ENCODE results near the gene CEMIP. TPM values are rescaled to one million over a fixed set of nuclear protein-coding genes. Genes with fewer than 3 reads are reported as not detected.

The CEMIP gene
- total and polyA plus RNA-seq, 2 of the 13 experiments (the other 11 are each of a cell fraction or from before 2014, with no cell fraction given): 4.3 to 28.5 TPM

DNA sequence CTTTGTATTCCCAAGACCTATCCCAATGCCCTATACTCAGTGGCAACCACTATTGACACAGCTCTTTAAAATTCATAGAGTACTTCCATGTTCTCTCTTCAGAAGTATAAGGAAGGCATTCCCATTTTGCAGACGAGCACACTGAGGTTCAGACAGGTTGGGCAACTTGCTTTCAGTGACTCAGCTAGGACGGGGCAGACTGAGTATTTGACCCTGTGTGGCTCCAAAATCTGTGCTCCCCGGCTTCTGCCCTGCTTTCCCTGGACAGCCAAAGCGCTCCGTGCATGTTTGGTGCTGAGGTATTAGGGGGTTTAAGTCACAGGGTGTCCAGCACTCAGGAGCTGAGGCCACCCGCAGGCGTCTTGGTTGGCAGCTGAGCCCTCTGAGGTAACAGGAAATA, 59.5 kb downstream of the CEMIP start (continued):
- TF ChIP-seq SRSF9 (IDR thresholded peaks at IDR 0.05; ENCODE audit: borderline replicate concordance, insufficient read depth, low read depth, low read length, poor library complexity, severe bottlenecking) (no peak), HIVEP1 (CRISPR knock-in tag; IDR thresholded peaks at IDR 0.05) (0 out of 2 replicates have a peak, but pooled peaks have one; percentile 2), CHD4 (IDR thresholded peaks at IDR 0.05; ENCODE audit: borderline replicate concordance, low read length) (peak; percentile 99), ZNF768 (CRISPR knock-in tag; IDR thresholded peaks at IDR 0.05) (no peak), ADNP (CRISPR knock-in tag; IDR thresholded peaks at IDR 0.05) (peak; percentile 84), ZNF598 (CRISPR knock-in tag; IDR thresholded peaks at IDR 0.05; ENCODE audit: borderline replicate concordance) (0 out of 2 replicates have a peak, but pooled peaks have one; percentile 12), EHMT2 (IDR thresholded peaks at IDR 0.05; ENCODE audit: borderline replicate concordance, low read depth, low read length) (0 out of 2 replicates have a peak, but pooled peaks have one; percentile 11), NRL (CRISPR knock-in tag; IDR thresholded peaks at IDR 0.05; ENCODE audit: borderline replicate concordance) (no peak), ZNF33B (CRISPR knock-in tag; IDR thresholded peaks at IDR 0.05) (no peak), SP140L (CRISPR knock-in tag; IDR thresholded peaks at IDR 0.05; ENCODE audit: borderline replicate concordance) (no peak), ZNF333 (CRISPR knock-in tag; IDR thresholded peaks at IDR 0.05; ENCODE audit: borderline replicate concordance) (0 out of 2 replicates have a peak, but pooled peaks have one; percentile 6), RCOR2 (CRISPR knock-in tag; IDR thresholded peaks at IDR 0.05) (peak; percentile 80; the same call in 1 of the 2 replicates), ZNF839 (CRISPR knock-in tag; IDR thresholded peaks at IDR 0.05; ENCODE audit: borderline replicate concordance) (no peak), HDAC6 (IDR thresholded peaks at IDR 0.05; ENCODE audit: low read depth, low read length) (0 out of 2 replicates have a peak, but pooled peaks have one; percentile 77), ZNF629 (CRISPR knock-in tag; conservative IDR thresholded peaks at IDR 0.05) (peak; percentile 99)
- TF ChIP-seq, protein P1, sequence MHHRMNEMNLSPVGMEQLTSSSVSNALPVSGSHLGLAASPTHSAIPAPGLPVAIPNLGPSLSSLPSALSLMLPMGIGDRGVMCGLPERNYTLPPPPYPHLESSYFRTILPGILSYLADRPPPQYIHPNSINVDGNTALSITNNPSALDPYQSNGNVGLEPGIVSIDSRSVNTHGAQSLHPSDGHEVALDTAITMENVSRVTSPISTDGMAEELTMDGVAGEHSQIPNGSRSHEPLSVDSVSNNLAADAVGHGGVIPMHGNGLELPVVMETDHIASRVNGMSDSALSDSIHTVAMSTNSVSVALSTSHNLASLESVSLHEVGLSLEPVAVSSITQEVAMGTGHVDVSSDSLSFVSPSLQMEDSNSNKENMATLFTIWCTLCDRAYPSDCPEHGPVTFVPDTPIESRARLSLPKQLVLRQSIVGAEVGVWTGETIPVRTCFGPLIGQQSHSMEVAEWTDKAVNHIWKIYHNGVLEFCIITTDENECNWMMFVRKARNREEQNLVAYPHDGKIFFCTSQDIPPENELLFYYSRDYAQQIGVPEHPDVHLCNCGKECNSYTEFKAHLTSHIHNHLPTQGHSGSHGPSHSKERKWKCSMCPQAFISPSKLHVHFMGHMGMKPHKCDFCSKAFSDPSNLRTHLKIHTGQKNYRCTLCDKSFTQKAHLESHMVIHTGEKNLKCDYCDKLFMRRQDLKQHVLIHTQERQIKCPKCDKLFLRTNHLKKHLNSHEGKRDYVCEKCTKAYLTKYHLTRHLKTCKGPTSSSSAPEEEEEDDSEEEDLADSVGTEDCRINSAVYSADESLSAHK (CRISPR knock-in tag; IDR thresholded peaks at IDR 0.05; ENCODE audit: borderline replicate concordance): no peak
- TF ChIP-seq, protein P2, sequence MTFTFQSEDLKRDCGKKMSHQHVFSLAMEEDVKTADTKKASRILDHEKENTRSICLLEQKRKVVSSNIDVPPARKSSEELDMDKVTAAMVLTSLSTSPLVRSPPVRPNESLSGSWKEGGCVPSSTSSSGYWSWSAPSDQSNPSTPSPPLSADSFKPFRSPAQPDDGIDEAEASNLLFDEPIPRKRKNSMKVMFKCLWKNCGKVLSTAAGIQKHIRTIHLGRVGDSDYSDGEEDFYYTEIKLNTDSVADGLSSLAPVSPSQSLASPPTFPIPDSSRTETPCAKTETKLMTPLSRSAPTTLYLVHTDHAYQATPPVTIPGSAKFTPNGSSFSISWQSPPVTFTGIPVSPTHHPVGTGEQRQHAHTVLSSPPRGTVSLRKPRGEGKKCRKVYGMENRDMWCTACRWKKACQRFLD (CRISPR knock-in tag; IDR thresholded peaks at IDR 0.05; ENCODE audit: borderline replicate concordance): no peak
- TF ChIP-seq, protein P3, sequence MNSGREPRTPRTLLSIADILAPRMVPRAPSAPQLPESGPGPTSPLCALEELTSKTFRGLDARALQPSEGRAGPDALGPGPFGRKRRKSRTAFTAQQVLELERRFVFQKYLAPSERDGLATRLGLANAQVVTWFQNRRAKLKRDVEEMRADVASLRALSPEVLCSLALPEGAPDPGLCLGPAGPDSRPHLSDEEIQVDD (CRISPR knock-in tag; IDR thresholded peaks at IDR 0.05; ENCODE audit: borderline replicate concordance): no peak
